CD4-positive, alpha-beta T cell treated with Interleukin-6 at 100 ng/mL for 8 hours (primary cell): ENCODE results near the gene HASPIN.

Experiments
- DNase-seq: peaks from one replicate; pipeline ENCODE4 v3.0.0-alpha.2; 2020; ENCODE audit warnings: mixed read lengths, low spot score

HASPIN gene

GRCh38 chr17:3738562-3739295 is 15.0 kb downstream of the HASPIN start:
- DNase-seq: peak; percentile 73

GRCh38 chr17:3739422-3740124 is 15.9 kb downstream of the HASPIN start:
- DNase-seq: no peak

- DNase-seq: peak; percentile 57
Observed at GRCh38 chr17:3740611-3741073, 16.9 kb downstream of the HASPIN start.

GRCh38 chr17:3744014-3744413 is 20.3 kb downstream of the HASPIN start:
- DNase-seq: no peak

- no peak for DNase-seq
Observed at GRCh38 chr17:3745071-3745470, 21.4 kb downstream of the HASPIN start.

GRCh38 chr17:3747805-3748204 is 24.1 kb downstream of the HASPIN start:
- DNase-seq: no peak

GRCh38 chr17:3748576-3748975 is 24.9 kb downstream of the HASPIN start:
- no peak for DNase-seq

GRCh38 chr17:3750296-3750695 is 26.6 kb downstream of the HASPIN start:
- DNase-seq: no peak

GRCh38 chr17:3750926-3751325 is 27.2 kb downstream of the HASPIN start:
- DNase-seq: peak; percentile 64

- DNase-seq: no peak
Observed at GRCh38 chr17:3751836-3752235, 28.1 kb downstream of the HASPIN start.

- no peak for DNase-seq
Observed at GRCh38 chr17:3753624-3754023, 29.9 kb downstream of the HASPIN start.

GRCh38 chr17:3754066-3754457 is 30.4 kb downstream of the HASPIN start:
- DNase-seq: no peak

GRCh38 chr17:3754458-3755334 is 31.0 kb downstream of the HASPIN start:
- DNase-seq: peak; percentile 75

GRCh38 chr17:3755335-3756030 is 31.8 kb downstream of the HASPIN start:
- no peak for DNase-seq

- DNase-seq: no peak
Observed at GRCh38 chr17:3759597-3760216, 36.0 kb downstream of the HASPIN start.

- DNase-seq: no peak
Observed at GRCh38 chr17:3761036-3761917, 37.6 kb downstream of the HASPIN start.

- DNase-seq: no peak
Observed at GRCh38 chr17:3761918-3762380, 38.2 kb downstream of the HASPIN start.

GRCh38 chr17:3762922-3763776 is 39.4 kb downstream of the HASPIN start:
- DNase-seq: peak; percentile 55

GRCh38 chr17:3763777-3764170 is 40.1 kb downstream of the HASPIN start:
- no peak for DNase-seq
